Stimulated activated CD4-positive, alpha-beta T cell treated with anti-CD3 and anti-CD28 coated beads, TNF-alpha, amount 100 ng/mL, for 1 hour (primary cell): ENCODE measurements around the gene ST6GALNAC6.
"Not testable (repeated sequence)": the region's sequence is repeated elsewhere in the genome, so short reads cannot be mapped to it uniquely, and the experiment has no call there.

Source experiments
- DNase-seq, 3 donors: peaks; one replicate each; pipeline ENCODE4 v3.0.0-alpha.2; 2020; ENCODE audit warnings: low read depth in 3 of 3, low spot score in 1 of 3

Gene ST6GALNAC6

DNA sequence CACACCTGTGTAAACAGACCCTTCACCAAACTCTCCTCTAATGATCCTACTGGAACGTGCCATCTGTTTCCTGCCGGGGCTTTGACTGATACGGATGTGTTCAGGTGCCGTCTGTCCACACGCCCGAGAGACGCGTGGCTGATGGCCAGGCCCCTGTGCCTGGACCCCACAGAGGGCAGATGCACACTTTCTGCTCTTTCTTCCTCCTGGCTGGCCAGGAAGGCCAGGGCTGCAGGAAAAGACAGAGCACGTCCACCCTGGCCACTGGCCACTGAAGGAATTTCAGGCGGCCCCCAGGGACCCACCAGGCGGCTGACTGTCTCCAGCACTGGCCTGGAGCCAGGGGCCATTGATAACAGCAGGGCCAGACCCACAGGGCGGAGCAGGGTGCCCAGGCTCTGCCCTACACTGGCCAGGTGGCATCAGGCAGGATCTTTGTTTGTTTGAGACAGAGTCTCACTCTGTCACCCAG is 41.3 kb downstream of the ST6GALNAC6 start:
- no peak for DNase-seq

DNA sequence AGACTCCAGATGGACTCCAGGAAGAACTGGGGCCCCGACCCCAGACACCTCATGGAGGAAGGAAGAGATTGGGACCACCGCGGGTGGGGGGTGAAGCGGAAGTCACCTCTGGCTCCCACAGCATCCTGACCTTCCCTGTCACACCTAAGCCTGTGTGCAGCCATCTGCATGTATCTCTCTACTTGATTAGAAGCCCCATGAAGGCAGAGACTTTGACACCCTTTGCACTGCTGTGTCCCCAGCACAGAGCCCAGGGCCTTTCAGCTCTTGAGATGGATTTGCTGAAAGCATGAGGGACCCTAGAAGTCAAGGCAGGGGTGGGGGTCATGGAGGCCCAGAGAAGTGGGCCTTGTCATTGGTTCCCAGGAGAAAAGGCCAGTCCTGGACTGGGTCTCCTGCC is 42.1 kb downstream of the ST6GALNAC6 start:
- no peak for DNase-seq

DNA sequence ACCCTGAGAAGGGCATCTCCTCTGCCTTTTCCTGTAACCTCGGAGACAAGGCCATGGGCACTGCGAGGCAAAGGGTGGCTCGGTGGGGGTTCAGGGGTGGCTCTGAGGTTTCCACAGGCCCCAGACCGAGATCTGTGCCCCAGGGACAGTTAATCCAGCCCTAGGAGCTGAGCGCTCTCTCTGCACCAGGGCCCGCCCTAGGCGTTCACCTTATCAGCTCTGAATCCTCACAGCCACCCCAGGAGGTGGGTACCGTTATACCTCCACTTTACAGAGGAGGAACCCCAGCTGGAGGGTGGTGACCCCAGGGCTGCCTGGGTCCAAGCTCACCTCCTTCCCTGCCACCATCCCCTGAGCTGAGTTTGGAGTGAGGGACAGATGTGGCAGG is 42.7 kb downstream of the ST6GALNAC6 start:
- no peak for DNase-seq

DNA sequence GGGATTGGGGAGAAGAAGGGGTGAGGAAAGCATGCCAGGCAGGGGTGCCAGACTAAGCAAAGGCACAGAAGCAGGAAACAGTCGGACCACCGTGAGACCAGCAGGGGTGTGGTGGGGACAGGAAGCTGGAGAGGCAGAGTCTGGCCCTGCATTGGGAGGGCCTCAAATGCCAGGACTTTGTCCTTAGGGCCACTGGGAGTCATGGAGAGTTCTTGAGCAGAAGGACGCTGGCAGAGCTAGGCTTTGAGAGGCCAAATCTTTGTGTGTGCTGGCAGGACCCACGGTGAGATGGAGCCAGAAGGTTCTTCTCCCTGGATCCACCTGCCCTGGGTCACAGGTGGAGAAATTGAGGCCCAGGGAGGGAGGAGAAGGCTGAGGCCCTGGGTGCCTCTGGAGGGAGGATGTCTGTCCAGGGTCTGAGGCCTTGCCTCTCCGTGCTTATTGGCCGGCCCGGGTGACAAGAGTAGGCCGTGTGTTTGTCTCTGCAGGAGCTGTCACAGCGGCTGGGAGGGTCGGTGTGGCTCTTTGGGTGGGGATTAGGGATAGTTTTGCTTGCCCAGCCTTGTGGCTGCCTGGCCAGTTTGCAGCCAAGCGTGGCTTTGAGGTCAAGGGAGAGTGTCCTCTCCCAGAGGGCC is 43.2 kb downstream of the ST6GALNAC6 start:
- DNase-seq, result no peak

DNA sequence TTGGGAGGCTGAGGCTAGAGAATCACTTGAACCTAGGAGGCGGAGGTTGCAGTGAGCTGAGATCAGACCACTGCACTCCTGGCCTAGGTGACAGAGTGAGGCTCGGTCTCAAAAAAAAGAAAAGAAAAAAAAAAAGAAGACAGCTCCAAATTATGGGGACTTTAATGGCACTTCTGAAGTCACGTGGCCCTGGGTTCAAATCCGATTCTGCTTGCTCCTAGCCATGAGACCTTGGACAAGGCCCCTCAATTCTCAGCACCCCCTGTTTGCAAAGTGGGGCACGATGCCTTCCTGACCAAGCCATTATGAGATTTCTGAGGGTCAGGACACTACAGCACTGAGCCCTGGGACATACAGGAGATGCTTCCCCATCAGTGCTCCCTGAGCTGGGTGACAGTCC is 43.9 kb downstream of the ST6GALNAC6 start:
- DNase-seq, result no peak

DNA sequence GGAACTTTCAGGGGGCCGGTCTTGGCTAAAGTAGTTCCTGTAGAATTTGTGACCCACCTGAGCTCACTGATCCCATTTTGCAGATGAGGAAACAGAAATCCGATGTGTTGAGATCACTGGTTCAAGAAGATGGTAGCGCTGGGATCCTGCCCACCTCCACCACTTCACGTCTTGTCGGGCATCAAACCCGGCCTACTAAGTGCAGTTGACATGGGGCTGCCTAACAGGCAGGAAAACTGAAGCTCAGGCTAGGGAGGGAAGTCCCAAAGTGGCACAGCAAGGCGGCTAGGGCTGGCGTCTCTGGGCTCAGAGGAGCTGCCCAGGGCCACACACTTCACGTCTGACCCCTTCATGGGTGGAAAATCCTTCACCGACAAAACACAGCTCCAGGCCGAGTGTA is 44.4 kb downstream of the ST6GALNAC6 start:
- no peak for DNase-seq

DNA sequence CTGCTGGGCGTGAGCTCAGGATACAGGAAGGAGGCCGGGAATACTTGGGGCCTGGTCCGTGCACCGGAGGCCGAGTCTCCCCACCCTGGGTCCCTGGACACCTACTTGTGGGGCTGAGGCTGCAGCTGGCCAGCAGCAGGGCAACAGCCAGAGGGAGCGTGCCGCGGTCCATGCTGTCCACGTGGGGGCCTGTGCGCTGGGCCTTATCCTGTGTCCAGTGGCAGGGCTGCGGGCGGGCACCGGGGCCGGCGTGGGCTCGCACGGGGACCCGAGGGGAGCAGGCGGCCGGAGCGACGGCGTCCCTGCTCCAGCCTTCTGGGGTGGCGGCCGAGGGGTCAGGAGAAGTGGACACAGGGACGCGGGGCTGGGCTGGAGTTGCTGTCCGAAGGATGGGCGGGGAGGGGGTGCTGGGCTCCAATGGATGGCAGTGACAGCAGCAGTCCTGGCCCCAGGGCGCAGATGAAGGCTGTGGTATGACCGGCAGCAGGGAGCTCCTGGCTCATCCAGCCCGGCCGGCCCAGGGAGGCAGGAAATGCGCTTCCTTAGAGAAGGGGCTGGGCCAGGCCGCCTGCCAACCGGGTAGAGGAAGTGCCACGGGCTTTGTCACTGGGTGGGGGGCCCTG is 45.1 kb downstream of the ST6GALNAC6 start, which contains the start of gene ENG:
TSS of gene ENG (minus strand) at position 475 of the 623 bp plus-strand sequence. CDS start at position 172, 303 bp downstream.
- no peak for DNase-seq

DNA sequence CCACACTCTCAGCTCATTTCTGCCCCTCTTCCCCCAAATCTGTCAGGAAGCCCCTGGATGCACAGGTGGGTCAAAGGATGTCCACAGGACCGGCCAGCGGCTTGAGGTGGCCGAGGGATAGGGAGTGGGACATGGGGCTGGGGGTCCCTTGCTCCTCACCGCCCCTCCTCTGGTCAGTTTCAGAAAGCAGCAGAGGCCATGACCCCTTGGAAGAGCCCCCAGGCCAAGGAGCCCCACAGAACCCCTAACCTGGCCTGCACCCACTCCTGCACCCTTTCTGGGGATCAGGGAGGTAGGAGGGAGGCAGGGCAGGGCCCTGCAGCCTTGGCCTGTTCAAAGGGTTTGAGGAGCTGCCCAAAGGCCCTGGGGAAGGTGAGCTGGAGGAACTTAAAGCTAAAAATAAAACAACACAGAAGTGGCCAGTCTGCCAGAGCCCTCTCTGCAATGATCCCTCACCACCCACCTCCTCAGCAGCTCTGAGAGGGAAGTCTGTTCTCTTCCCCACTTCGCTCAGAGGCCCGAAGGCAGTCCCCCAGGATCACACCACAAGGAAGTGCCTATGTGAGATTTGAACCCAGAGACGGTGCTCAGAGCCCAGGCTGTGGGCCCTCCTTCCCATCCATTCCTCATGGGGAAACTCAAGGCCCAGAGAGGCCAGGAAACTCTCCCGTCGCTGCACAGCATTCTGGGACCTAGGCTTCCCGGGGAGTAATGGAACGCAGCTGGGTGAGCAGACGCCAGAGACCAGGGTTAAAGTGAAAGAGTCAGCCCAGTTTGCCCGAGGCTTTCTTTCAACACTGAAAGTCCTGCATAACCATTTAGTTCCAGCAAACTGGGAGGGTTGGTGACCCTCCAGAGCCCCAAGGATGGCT is 45.9 kb downstream of the ST6GALNAC6 start:
- no peak for DNase-seq

DNA sequence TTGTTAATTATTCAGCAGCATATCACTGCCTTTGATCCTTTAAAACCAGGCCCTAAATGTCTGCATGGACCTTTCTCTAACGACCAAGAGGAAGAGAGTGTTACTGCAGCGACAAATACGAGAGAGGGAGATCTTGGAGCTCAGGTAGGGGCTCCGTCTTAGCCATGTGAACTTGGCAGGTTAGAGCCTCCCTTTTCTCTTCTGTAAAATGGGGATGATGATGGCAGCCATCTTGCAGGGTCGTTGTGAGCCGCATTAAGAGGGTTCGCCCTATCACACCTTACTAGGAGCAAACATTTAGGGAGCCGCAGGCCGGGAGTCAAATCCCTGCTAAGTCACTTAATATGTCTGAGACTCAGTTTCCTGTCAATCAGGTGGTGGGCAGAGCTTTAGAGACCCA is 46.6 kb downstream of the ST6GALNAC6 start:
- DNase-seq, result no peak

DNA sequence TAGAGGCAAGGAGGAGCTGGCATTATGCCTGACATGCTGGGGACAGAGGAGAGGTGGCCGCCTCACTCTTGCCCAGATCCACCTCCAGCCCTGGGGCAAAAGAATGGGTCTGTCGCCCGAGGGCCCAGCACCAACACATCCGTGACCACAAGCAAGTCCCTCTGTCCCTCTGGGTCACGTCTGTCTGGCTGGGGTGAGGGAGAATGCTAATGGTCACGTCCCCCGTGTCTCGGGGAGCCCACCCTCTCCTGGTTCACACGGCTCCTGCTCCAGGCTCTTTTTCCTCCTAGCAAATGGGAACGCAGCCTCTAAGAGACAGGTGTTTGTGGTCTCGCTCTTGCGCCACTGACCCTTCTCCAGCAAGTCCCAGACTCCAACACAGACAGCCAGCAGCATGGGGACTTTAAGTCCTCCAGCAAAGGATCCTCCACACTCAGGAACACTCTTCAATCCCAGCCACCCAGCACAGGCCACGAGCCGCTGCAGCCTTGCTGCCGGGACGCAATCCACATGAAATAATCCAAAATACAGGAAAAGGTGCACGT is 49.0 kb downstream of the ST6GALNAC6 start:
- no peak for DNase-seq

DNA sequence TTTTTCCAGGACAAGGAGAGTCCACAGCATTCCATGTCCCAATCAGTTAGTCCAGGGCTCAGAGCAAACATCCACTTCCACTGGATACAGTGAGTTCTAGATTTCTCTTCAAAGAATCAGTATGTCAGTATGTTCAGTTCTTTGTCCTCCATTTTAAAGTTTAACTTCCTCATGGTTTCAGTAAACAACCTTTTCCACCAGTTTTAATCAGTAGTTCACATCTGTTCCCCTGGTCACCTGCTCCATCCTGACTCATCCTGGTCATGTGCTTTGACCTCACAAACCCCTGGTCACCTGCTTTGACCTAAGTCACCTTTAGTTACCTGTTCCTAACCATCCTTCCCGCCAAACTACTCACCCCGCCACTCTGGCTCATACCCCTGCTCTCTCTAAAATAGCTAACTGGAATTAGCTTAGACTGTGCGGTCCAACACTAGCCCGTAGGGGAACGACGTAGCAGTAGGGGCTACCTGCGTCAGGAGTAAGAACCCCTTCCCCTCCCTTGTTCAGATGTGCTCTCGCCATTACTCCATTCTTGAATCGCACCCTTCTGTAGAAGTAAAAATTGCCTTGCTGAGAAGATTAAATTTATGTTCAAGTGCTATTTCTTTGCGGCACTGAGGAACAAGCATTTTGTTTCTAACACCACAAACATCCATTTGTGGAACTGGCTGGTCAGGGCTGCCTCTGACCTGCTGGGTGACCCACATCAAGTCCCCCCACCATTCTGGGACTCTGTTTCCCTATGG is 50.5 kb downstream of the ST6GALNAC6 start:
- no peak for DNase-seq

DNA sequence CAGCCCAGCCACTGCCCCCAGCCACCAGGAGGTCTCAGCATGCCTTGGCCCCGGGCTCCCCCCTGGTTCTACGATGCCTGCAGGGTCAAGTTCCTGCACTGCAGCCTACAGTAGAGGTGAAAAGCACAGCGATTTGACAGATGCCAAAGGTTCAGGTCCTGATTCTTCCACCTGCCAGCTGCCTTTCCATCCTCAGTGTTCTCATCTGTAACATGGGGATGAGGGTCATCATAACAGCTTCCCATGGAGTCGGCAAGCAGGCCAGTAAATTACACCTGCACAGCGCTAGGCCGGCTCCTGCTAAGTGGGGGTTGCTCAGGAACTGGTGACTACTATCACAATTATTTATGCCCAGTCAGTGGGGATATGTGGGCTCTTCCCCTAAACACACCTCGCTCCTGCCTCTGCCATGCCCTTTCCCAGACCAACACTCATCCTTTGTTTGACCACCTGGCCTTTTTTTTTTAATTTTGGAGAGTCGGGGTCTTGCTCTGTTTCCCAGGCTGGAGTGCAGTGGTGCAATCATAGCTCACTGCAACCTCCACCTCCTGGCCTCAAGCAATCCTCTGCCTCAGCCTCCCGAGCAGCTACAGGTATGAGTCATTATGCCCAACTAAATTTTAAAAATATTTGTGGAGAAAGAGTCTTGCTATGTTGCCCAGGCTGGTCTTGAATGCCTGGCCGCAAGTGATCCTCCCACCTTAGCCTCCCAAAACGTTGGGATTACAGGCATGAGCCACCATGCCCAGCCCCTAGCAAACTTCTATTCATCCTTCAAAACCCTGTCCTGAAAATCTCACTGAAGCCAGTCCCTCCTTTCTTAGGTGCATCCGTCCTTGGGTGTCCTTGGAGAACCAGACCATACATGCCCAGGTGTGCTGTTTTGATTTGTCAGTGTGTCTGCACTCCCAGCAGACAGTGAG is 51.3 kb downstream of the ST6GALNAC6 start:
- no peak for DNase-seq

DNA sequence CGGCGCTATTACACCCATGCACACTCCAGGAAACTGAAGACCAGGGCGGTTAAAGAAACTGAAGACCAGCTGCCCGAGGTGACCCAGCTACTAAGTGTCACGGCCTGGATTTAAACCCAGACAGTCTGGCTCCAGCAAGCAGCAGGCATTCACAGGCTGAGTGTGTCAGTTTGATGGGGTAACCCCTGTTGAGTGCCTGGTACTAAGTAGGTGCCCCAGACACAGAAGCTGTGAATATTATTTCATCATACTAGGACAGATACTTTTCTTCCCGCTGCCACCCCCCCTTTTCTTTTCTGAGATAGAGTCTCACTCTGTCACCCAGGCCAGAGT is 52.3 kb downstream of the ST6GALNAC6 start:
- DNase-seq, result no peak

DNA sequence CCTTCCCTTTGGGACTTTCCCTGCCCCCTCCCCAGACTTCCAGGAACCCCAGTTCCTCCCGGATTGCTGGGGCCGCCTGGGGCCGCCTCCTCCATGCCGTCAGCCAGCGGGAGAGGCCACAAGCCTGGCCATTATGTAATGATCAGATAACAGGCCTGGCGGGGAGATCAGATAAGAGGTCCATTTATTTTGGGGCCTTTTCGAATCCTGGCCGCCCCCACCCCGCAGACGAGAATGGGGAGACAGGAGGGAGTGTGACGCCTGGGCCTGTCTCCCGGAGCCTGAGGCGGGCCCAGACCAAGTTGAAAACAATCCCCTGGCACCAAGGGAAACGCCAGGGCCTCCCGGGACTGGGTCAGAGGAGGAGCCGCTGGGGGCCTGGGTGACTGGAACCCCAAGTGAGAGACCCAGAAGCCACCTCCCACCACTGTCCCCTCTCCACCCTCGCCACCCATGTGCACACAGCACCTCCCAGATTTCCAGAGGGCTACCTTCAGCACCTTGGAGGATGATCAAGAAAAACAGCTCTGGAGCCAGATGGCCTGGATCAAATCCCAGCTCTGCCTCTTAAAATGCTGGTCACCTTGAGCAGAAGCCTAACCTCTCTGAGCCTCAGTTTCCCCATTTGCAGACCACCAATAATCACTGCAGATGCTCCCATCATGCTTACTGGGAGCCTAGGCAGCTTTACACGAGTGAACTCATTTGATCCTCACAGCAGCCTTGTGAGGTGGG is 52.8 kb downstream of the ST6GALNAC6 start:
- no peak for DNase-seq

DNA sequence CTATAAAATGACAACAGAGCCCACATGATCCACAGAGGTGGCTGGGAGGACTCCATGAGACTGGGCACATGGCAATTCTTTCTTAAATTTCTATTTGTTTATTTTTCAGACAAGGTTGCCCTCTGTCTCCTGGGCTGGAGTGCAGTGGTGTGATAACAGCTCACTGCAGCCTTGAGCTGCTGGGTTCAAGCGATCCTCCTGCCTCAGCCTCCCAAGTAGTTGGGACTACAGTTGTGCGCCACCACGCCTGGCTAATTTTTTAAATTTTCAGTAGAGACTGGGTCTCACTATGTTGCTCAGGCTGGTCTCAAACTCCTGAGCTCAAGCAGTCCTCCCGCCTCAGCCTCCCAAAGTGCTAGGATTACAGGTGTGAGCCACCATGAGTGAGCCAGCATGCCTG is 53.8 kb downstream of the ST6GALNAC6 start:
- DNase-seq, result not testable (repeated sequence)

DNA sequence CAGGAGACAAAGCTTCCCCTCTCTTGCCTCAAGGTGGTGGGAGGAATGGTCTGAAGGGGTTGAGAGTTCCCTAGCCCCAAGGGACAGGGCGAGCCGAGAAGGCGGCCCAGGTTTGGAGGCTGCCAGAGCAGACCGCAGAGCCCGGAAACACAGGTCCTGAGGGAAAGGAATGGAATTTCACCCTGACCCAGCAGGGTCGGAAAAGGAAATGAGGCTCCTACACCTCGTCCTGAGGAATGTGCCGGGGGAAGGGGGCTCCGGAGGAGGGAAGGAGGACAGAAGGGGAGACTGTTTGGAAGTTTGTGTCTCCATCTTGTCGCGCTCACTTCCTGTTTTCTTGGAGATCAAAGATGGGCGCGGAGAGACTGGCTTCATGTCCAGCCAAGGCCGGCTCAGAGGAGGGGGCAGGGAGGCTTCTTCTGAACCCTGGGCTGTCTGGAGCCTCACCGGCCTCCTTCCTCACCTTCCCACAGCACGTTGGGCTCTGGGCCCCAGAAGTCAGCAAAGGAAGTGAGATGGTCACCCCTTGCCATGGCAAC is 54.5 kb downstream of the ST6GALNAC6 start:
- no peak for DNase-seq

DNA sequence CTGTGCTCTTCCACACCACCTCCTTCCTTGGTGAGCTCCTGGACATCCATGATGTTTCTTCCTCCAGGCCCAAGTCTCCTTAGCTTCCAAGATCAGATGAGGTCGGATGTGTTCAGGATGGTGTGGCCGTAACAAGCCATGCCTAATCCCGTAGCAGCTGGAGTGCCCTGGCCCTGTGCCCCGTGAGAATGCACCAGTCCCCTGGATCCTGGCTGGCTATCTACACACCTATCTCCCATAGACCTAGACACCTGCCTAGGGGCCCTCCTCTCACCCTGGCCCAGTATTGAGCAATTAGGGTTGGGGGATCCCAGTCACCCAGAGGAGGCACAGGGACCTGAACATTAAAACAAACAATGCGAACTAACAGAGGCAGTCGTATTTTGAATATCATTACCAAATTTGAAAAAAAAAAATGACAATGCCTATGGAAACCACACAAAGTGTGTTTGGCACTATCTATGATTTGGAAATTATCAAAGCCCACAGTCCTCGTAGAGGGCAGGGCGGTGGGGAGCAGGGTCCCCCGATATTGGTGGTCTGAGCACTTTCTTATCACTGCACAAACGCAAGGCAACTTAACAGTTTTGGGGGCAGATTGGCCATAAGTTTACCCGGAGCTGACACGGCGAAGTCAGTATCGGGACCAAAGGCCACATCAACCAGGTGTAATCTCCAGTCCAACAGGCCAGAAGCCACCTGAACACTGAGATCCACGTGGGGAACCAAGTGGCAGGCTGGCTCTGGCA is 58.1 kb downstream of the ST6GALNAC6 start:
- DNase-seq, result no peak

DNA sequence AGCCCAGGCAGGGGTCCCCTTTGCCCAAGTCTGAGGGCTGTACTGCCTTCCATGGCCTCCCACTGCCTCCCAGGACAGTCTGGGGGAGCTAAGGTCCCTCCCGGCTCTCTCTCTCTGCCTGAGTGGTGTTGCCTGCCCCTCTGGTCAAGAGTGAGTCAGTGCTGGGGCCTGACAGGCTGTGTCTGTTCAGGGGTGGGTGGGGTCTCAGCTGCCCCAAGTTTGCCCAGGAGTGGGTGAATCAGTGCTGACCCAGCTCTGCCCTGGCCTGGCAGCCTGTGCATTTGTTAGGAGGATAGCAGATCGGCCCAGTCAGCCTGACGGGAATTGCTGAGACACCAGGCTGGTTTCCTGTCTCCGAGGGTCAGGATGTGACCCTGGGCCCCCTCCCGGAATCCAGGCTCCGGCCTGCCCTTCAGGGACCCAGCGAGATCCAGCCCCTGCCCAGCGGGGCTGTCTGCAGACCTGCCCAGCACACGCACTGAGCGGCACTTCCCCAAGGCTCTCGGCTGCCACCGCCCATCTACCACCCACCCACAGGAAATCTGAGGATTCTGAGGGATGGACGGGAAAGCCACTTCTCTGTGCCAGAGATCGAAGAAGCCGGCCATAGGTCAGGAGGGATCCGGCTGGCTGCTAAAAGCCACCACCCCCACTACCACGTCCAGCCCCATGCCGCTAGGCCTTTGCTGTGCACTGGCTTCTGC is 60.9 kb downstream of the ST6GALNAC6 start:
- DNase-seq, result no peak
